ENCODE results near the gene THBS2. TPM values are rescaled to one million over a fixed set of nuclear protein-coding genes. Genes with fewer than 3 reads are reported as not detected.

Gene THBS2
- total and polyA plus RNA-seq, 10 of the 15 experiments (the other 5 are each of a cell fraction or from before 2014, with no cell fraction given) = 0.07 to 0.10 TPM; not detected in 8

DNA sequence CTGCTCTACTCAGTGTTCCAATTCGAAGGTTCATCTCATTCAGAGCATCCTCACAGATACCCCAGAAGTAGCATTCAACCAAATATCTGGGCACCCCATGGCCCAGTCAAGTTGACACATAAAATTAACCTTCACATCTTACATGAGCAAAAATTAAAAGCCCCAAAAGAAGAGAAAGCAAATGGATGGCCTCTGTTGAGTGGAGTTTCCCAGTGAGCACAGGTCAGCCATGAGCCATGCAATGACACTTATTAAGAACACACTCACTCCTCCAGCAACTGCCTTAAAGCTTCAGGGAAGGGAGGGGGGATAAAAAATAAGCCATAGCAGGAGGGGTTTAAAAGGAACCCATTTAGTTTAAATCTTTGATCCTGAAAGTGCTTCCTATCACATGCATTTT lies 14.6 kb upstream of the THBS2 start:
- Histone ChIP-seq H3K27ac (ENCODE audit: control insufficient read depth, insufficient read depth) (no peak overlapping the region), H2AFZ (ENCODE audit: control insufficient read depth, low read depth, low read length) (no peak overlapping the region), H3K9ac (ENCODE audit: control insufficient read depth, insufficient read depth, low read length) (no peak overlapping the region), H3K4me1 (ENCODE audit: control insufficient read depth, insufficient read depth, low read length) (no peaks in the 10 kb centered on the region), H3K4me2 (ENCODE audit: control insufficient read depth, insufficient read depth) (no peak overlapping the region), H3K36me3 (ENCODE audit: control insufficient read depth in 2 of 2, insufficient read depth in 2 of 2, low read length in 1 of 2) (no peaks in the 10 kb centered on the region), H3K27me3 (replicated peaks in 1 of 2; ENCODE audit: control insufficient read depth in 2 of 2, insufficient read depth in 2 of 2, low read length in 1 of 2) (no peaks in the 10 kb centered on the region), H3K9me3 (replicated peaks; ENCODE audit: control insufficient read depth, insufficient read depth, low read length) (no peaks in the 10 kb centered on the region), H4K20me1 (ENCODE audit: control insufficient read depth, insufficient read depth) (no peaks in the 10 kb centered on the region), H3K79me2 (ENCODE audit: control insufficient read depth, insufficient read depth, low read length) (no peaks in the 10 kb centered on the region), H3K4me3 (no peak overlapping the region)
- TF ChIP-seq, protein P1, sequence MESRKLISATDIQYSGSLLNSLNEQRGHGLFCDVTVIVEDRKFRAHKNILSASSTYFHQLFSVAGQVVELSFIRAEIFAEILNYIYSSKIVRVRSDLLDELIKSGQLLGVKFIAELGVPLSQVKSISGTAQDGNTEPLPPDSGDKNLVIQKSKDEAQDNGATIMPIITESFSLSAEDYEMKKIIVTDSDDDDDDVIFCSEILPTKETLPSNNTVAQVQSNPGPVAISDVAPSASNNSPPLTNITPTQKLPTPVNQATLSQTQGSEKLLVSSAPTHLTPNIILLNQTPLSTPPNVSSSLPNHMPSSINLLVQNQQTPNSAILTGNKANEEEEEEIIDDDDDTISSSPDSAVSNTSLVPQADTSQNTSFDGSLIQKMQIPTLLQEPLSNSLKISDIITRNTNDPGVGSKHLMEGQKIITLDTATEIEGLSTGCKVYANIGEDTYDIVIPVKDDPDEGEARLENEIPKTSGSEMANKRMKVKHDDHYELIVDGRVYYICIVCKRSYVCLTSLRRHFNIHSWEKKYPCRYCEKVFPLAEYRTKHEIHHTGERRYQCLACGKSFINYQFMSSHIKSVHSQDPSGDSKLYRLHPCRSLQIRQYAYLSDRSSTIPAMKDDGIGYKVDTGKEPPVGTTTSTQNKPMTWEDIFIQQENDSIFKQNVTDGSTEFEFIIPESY (IDR thresholded peaks at IDR 0.05) = no peak
- no peak for TF ChIP-seq LARP7 (IDR thresholded peaks at IDR 0.05)
- TF ChIP-seq, protein P2, sequence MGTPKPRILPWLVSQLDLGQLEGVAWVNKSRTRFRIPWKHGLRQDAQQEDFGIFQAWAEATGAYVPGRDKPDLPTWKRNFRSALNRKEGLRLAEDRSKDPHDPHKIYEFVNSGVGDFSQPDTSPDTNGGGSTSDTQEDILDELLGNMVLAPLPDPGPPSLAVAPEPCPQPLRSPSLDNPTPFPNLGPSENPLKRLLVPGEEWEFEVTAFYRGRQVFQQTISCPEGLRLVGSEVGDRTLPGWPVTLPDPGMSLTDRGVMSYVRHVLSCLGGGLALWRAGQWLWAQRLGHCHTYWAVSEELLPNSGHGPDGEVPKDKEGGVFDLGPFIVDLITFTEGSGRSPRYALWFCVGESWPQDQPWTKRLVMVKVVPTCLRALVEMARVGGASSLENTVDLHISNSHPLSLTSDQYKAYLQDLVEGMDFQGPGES (IDR thresholded peaks at IDR 0.05) = no peak
- TF ChIP-seq SREBF2 (IDR thresholded peaks at IDR 0.05; ENCODE audit: low read length) = no peak
- TF ChIP-seq, protein P3, sequence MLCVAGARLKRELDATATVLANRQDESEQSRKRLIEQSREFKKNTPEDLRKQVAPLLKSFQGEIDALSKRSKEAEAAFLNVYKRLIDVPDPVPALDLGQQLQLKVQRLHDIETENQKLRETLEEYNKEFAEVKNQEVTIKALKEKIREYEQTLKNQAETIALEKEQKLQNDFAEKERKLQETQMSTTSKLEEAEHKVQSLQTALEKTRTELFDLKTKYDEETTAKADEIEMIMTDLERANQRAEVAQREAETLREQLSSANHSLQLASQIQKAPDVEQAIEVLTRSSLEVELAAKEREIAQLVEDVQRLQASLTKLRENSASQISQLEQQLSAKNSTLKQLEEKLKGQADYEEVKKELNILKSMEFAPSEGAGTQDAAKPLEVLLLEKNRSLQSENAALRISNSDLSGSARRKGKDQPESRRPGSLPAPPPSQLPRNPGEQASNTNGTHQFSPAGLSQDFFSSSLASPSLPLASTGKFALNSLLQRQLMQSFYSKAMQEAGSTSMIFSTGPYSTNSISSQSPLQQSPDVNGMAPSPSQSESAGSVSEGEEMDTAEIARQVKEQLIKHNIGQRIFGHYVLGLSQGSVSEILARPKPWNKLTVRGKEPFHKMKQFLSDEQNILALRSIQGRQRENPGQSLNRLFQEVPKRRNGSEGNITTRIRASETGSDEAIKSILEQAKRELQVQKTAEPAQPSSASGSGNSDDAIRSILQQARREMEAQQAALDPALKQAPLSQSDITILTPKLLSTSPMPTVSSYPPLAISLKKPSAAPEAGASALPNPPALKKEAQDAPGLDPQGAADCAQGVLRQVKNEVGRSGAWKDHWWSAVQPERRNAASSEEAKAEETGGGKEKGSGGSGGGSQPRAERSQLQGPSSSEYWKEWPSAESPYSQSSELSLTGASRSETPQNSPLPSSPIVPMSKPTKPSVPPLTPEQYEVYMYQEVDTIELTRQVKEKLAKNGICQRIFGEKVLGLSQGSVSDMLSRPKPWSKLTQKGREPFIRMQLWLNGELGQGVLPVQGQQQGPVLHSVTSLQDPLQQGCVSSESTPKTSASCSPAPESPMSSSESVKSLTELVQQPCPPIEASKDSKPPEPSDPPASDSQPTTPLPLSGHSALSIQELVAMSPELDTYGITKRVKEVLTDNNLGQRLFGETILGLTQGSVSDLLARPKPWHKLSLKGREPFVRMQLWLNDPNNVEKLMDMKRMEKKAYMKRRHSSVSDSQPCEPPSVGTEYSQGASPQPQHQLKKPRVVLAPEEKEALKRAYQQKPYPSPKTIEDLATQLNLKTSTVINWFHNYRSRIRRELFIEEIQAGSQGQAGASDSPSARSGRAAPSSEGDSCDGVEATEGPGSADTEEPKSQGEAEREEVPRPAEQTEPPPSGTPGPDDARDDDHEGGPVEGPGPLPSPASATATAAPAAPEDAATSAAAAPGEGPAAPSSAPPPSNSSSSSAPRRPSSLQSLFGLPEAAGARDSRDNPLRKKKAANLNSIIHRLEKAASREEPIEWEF (IDR thresholded peaks at IDR 0.05; ENCODE audit: insufficient replicate concordance, low read depth, low read length) = no peak
- TF ChIP-seq RCOR1 (conservative IDR thresholded peaks at IDR 0.05; ENCODE audit: low read depth, low read length) = no peak
- TF ChIP-seq, protein P4, sequence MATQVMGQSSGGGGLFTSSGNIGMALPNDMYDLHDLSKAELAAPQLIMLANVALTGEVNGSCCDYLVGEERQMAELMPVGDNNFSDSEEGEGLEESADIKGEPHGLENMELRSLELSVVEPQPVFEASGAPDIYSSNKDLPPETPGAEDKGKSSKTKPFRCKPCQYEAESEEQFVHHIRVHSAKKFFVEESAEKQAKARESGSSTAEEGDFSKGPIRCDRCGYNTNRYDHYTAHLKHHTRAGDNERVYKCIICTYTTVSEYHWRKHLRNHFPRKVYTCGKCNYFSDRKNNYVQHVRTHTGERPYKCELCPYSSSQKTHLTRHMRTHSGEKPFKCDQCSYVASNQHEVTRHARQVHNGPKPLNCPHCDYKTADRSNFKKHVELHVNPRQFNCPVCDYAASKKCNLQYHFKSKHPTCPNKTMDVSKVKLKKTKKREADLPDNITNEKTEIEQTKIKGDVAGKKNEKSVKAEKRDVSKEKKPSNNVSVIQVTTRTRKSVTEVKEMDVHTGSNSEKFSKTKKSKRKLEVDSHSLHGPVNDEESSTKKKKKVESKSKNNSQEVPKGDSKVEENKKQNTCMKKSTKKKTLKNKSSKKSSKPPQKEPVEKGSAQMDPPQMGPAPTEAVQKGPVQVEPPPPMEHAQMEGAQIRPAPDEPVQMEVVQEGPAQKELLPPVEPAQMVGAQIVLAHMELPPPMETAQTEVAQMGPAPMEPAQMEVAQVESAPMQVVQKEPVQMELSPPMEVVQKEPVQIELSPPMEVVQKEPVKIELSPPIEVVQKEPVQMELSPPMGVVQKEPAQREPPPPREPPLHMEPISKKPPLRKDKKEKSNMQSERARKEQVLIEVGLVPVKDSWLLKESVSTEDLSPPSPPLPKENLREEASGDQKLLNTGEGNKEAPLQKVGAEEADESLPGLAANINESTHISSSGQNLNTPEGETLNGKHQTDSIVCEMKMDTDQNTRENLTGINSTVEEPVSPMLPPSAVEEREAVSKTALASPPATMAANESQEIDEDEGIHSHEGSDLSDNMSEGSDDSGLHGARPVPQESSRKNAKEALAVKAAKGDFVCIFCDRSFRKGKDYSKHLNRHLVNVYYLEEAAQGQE (IDR thresholded peaks at IDR 0.05; ENCODE audit: low read depth, low read length) = no peak
- no peak for TF ChIP-seq TCF3 (IDR thresholded peaks at IDR 0.05; ENCODE audit: borderline replicate concordance, insufficient read depth, low read depth, low read length)
- ChIA-PET RAD21 (ENCODE audit: unreplicated experiment) (no interaction called here), POLR2A (no interaction called here), SMC1A (ENCODE audit: uncharacterized antibody, unreplicated experiment) (no interaction called here), CTCF (no interaction called here)
- intact Hi-C loops (cut with micrococcal nuclease; ENCODE audit: unreplicated experiment) = no loop called here
- WGBS (ENCODE audit: insufficient coverage, insufficient replicate concordance, low lambda C conversion rate, missing lambda C conversion rate) = 0% methylated on average over 1 of the region's 1 CpG
- ATAC-seq (no peak), DNase-seq (ENCODE audit: low read depth, low spot score) (no peak), FAIRE-seq (no peak)
- no TSS peak for BruUV-seq (replicated peaks)
- in situ Hi-C loops (cut with MboI) = no loop called here

Measured in GM12878 (cell line).